Hair follicular keratinocyte (primary cell): Measurements from ENCODE around the gene ZNF316. TPM values are rescaled to one million over a fixed set of nuclear protein-coding genes. Genes with fewer than 3 reads are reported as not detected.

Source experiments
- total RNA-seq: library from RNA; depleted of rRNA; stranded (reverse); fragments of >200 nt; gene quantifications from 2 replicates; pipeline ENCODE4 v1.2.3, GENCODE V29; 2015

Gene ZNF316
- 11.5 and 12.4 TPM in 2 replicates for total RNA-seq

DNA sequence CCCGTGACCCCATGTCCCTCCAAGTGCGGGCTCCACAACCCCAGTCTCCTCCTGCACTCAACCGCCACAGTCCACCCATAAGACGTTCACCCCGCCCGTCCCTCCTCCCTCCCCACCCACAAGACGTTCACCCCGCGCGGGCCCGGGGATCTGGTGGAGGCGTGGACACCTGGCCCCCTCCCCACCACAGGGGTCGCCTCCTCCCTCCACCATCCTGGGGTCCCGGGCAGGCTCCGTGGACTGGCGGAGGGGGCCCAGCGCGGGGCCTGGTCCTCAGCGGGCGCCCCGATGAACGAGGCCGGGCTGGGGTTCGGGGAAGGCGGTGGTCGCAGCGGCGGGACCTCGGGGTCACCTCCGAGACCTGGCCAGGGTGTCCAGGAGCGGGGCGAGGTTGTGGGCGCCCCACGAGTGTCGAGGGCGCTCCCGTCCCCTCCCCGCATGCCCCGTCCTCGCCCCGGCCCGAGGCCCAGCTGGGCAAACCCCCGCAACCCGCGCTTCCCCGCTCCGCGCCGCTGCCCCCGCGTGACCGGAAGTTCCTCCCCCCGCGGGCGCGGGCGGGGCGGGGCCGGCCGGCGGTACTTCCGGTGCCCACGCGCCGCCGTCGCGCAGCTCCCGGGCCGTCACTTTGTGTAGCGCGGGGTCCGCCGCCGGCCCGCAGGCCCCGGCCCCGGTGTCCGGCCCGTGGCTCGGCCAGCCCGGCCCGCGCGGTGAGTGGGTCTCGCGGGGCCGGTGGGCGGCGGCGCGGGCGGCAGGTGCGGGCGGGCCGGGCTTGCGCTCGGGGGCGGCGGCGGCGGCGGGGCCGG, at the start of gene ZNF316:
Gene ZNF316 (plus strand): TSS at position 578 of the 803 bp plus-strand sequence. CDS start 5,092 bp downstream, outside the sequence.

DNA sequence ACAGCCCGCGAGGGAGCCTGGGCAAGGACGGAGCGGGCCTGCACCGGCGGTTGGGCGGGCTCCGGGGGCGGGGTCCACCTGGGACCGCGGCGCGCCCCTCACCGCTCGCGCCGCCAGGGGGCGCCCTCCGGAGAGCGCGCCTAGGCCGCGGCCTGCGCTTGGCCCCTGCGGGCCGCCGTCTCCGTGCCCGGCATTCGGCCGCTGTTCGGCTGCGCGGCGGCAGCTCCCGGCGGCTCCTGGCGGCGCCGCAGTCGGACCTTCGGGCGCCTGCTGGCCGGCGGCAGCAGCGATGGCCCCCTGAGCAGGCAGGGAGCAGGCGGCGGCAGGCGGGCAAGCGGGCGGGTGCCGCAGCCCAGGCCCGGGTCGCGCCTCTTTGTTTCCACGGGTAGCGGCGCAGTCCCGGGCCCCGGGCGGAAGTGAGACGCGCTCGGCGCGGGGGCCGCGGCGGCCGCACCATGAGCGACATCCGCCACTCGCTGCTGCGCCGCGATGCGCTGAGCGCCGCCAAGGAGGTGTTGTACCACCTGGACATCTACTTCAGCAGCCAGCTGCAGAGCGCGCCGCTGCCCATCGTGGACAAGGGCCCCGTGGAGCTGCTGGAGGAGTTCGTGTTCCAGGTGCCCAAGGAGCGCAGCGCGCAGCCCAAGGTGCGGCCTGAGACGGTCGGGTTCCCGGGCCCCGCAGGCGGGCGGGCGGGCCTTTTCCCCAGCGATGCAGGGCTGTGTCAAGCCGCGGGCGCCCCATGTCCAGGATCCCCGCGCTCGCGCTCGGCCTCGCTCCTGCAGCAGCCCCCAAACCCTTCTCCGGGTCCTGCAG, 47.1 kb upstream of the ZNF316 start, which contains the start of gene INTS15:
Gene INTS15 (plus strand): TSS at position 193 of the 816 bp plus-strand sequence. CDS start 263 bp downstream, at position 456.

DNA sequence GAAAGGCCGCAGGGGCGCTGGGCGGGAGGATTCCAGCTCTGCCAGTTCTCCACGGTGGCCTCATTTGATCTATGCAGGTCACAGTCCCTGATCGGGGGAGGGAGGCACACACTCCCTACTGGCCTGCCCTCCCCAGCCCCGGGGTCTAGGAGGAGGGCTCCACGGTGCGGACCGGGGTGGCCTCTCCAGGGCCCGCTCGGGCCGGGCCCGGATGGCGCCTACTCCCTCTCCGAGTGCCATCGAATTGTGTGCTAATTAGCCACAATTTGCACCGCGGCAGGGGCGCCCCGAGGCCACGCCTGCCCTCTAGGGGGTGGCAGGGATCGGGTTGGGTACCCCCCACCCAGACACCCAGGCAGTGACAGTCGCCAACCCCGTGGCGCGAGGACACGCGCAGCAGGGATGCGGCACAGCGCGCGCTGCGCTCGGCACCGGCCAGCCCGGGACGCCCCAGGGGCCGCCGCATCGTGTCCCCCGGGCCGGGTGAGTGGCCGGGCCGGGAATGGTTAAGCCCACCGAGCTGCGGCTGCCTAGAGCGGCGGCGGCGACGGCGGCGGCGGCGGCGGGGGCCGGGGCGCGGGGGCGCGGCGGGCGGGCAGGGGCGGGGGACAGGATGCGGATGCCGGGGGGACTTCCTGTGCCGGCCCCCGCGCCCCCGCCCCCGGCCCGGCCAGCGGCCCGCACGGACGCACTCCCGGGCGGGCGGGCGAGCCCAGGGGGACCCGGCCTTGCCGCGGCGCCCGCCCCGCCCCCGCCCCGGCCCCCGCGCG, 22.0 kb upstream of the ZNF316 start, which contains the start of gene ZNF853:
Gene ZNF853 (plus strand): TSS at position 658 of the 770 bp plus-strand sequence. CDS start 565 bp downstream, outside the sequence.

Other genes with a start within 250 kb of the ZNF316 start
- 9.3 and 19.4 TPM in 2 replicates for gene DAGLB, start 189.4 kb upstream of the ZNF316 start, total RNA-seq
- 106 and 120 TPM in 2 replicates for gene KDELR2, start 153.2 kb upstream of the ZNF316 start, total RNA-seq
- 0.16 TPM in 1 of 2 replicates, not detected in the other for gene GRID2IP, start 85.9 kb upstream of the ZNF316 start, total RNA-seq
- gene ZDHHC4, start 59.9 kb upstream of the ZNF316 start, total RNA-seq = 40.4 and 55.2 TPM in 2 replicates
- gene INTS15, start 47.3 kb upstream of the ZNF316 start, total RNA-seq = 17.7 and 24.5 TPM in 2 replicates
- 0.11 and 2.4 TPM in 2 replicates for gene ZNF853, start 21.7 kb upstream of the ZNF316 start, total RNA-seq
- gene ZNF12, start 69.6 kb downstream of the ZNF316 start, total RNA-seq = 6.4 and 7.0 TPM in 2 replicates
- gene RSPH10B2, start 116.8 kb downstream of the ZNF316 start, total RNA-seq = 0.19 TPM in 1 of 2 replicates, not detected in the other
- 15.9 and 30.5 TPM in 2 replicates for gene CCZ1B, start 189.0 kb downstream of the ZNF316 start, total RNA-seq